T-helper 1 cell treated with Interleukin-12 subunit alpha and Interleukin-12 subunit beta and Interleukin-4 antibody, amounts not matched to agents 30 ng/mL and 1 ng/mL, for 36 hours (primary cell): ENCODE data around the gene POU3F2. TPM values are rescaled to one million over a fixed set of nuclear protein-coding genes. Genes with fewer than 3 reads are reported as not detected.

Experiments used
- intact Hi-C: fragments of 100-400 bp; cut with micrococcal nuclease; formaldehyde crosslinking; loops from one replicate; pipeline ENCODE4 v1.15.1; 2024
- total RNA-seq: library from RNA; stranded (reverse); gene quantifications from 2 replicates; pipeline ENCODE4 v1.2.3, GENCODE V29; 2022

Gene POU3F2
- total RNA-seq, 1 donor from 2014 or later: not detected

GRCh38 chr6:98828941-98829411, 5.4 kb upstream of the POU3F2 start:
- intact Hi-C loops: no loop called here

GRCh38 chr6:98830146-98830545, 4.2 kb upstream of the POU3F2 start:
- intact Hi-C loops: loop anchor here (5.0 kb wide), 1 partner anchor 1632 kb away; the partner anchor contains the start of gene SIM1

- intact Hi-C loops: loop anchor here (5.0 kb wide), 1 partner anchor 1631 kb away; the partner anchor contains the start of gene SIM1
Measured at GRCh38 chr6:98831057-98831958, 3.1 kb upstream of the POU3F2 start.

GRCh38 chr6:98831959-98832283, 2.5 kb upstream of the POU3F2 start:
- intact Hi-C loops: loop anchor here (5.0 kb wide), 1 partner anchor 1630 kb away; the partner anchor contains the start of gene SIM1

GRCh38 chr6:98832284-98833056, 1.9 kb upstream of the POU3F2 start:
- intact Hi-C loops: loop anchor here (1.0 to 5.0 kb wide), 2 partner anchors 13 to 1630 kb away; partner anchors contain the start of gene SIM1

- intact Hi-C loops: loop anchor here (1.0 to 5.0 kb wide), 2 partner anchors 12 to 1629 kb away; partner anchors contain the start of gene SIM1
Measured at GRCh38 chr6:98833057-98833306, 1.4 kb upstream of the POU3F2 start.

GRCh38 chr6:98833307-98834059, 891 bp upstream of the POU3F2 start:
- intact Hi-C loops: loop anchor here (1.0 to 5.0 kb wide), 5 partner anchors 9 to 1629 kb away; partner anchors contain the start of genes FBXL4 and SIM1

- intact Hi-C loops: loop anchor here (2.0 kb wide), 1 partner anchor 775 kb away; no protein-coding TSS in a partner anchor
Measured at GRCh38 chr6:98835149-98836024, 1.0 kb downstream of the POU3F2 start.

- intact Hi-C loops: no loop called here
Measured at GRCh38 chr6:98836025-98836961, 1.9 kb downstream of the POU3F2 start.

- intact Hi-C loops: no loop called here
Measured at GRCh38 chr6:98836962-98837944, 2.9 kb downstream of the POU3F2 start.

GRCh38 chr6:98838032-98838431, 3.7 kb downstream of the POU3F2 start:
- intact Hi-C loops: no loop called here

- intact Hi-C loops: no loop called here
Measured at GRCh38 chr6:98838975-98839374, 4.6 kb downstream of the POU3F2 start.

GRCh38 chr6:98839781-98840361, 5.5 kb downstream of the POU3F2 start:
- intact Hi-C loops: no loop called here

- intact Hi-C loops: no loop called here
Measured at GRCh38 chr6:98840385-98840784, 6.0 kb downstream of the POU3F2 start.

GRCh38 chr6:98840996-98841513, 6.7 kb downstream of the POU3F2 start:
- intact Hi-C loops: no loop called here

- intact Hi-C loops: no loop called here
Measured at GRCh38 chr6:98841621-98842341, 7.4 kb downstream of the POU3F2 start.
